DOHH2 (cell line): ENCODE measurements around the gene BTBD16.
A peak's percentile ranks its signal among the peaks of the same experiment; 100 is the strongest.

Source experiments
- CTCF ChIP-seq: fragments of 200-600 bp; sonication (generic); IDR thresholded peaks from one replicate; pipeline ENCODE4 v1.5.1; 2014; ENCODE audit warnings: antibody characterized with exemption, mild to moderate bottlenecking, low read depth, low read length; ENCODE audit not compliant: poor library complexity, severe bottlenecking
- EZH2phosphoT487 ChIP-seq: fragments of 200-600 bp; sonication (generic); IDR thresholded peaks from 2 replicates; pipeline ENCODE4 v1.6.1; 2017; ENCODE audit warnings: borderline replicate concordance, mild to moderate bottlenecking, antibody characterized with exemption, low read length, moderate library complexity, mixed read lengths

GRCh38 chr10:122342293-122343134 is 71.4 kb downstream of the BTBD16 start:
- TF ChIP-seq CTCF (peak; percentile 84), EZH2phosphoT487 (no peak)
